ENCODE data around the gene CALHM1.

Gene CALHM1

GRCh38 chr10:103455235-103455634 is 3.5 kb downstream of the CALHM1 start:
- DNase-seq (ENCODE audit: low read depth): no peak

- DNase-seq (ENCODE audit: low read depth): no peak
Observed at GRCh38 chr10:103454026-103454425, 4.7 kb downstream of the CALHM1 start.

GRCh38 chr10:103452506-103453230 is 6.0 kb downstream of the CALHM1 start:
- no peak for DNase-seq (ENCODE audit: low read depth)

- peak; percentile 38 for DNase-seq (ENCODE audit: low read depth)
Observed at GRCh38 chr10:103451831-103452505, 6.7 kb downstream of the CALHM1 start, which contains the start of gene CALHM2. Gene CALHM2, minus strand, starts transcription at chr10:103452370. Its CDS starts 2,429 bp downstream, at chr10:103449941.

- DNase-seq (ENCODE audit: low read depth): peak; percentile 20
Observed at GRCh38 chr10:103451091-103451813, 7.4 kb downstream of the CALHM1 start.

- DNase-seq (ENCODE audit: low read depth): no peak
Observed at GRCh38 chr10:103450201-103450695, 8.5 kb downstream of the CALHM1 start.

GRCh38 chr10:103449208-103450144 is 9.2 kb downstream of the CALHM1 start:
- no peak for DNase-seq (ENCODE audit: low read depth)

- no peak for DNase-seq (ENCODE audit: low read depth)
Observed at GRCh38 chr10:103448746-103449145, 10.0 kb downstream of the CALHM1 start.

- DNase-seq (ENCODE audit: low read depth): no peak
Observed at GRCh38 chr10:103447187-103447586, 11.5 kb downstream of the CALHM1 start.

- no peak for DNase-seq (ENCODE audit: low read depth)
Observed at GRCh38 chr10:103445767-103446567, 12.7 kb downstream of the CALHM1 start.

- no peak for DNase-seq (ENCODE audit: low read depth)
Observed at GRCh38 chr10:103445366-103445765, 13.3 kb downstream of the CALHM1 start.

GRCh38 chr10:103444478-103444877 is 14.2 kb downstream of the CALHM1 start:
- DNase-seq (ENCODE audit: low read depth): no peak

GRCh38 chr10:103443475-103444185 is 15.1 kb downstream of the CALHM1 start:
- no peak for DNase-seq (ENCODE audit: low read depth)

- no peak for DNase-seq (ENCODE audit: low read depth)
Observed at GRCh38 chr10:103442031-103442461, 16.7 kb downstream of the CALHM1 start.

- DNase-seq (ENCODE audit: low read depth): no peak
Observed at GRCh38 chr10:103441611-103442010, 17.1 kb downstream of the CALHM1 start.

- DNase-seq (ENCODE audit: low read depth): no peak
Observed at GRCh38 chr10:103441206-103441605, 17.5 kb downstream of the CALHM1 start.

- no peak for DNase-seq (ENCODE audit: low read depth)
Observed at GRCh38 chr10:103440416-103440815, 18.3 kb downstream of the CALHM1 start.

- no peak for DNase-seq (ENCODE audit: low read depth)
Observed at GRCh38 chr10:103439776-103440175, 18.9 kb downstream of the CALHM1 start.

GRCh38 chr10:103433858-103434257 is 24.8 kb downstream of the CALHM1 start:
- DNase-seq (ENCODE audit: low read depth): no peak

- DNase-seq (ENCODE audit: low read depth): no peak
Observed at GRCh38 chr10:103431902-103432301, 26.8 kb downstream of the CALHM1 start.
